Measurements from ENCODE around the gene DOCK4. TPM values are rescaled to one million over a fixed set of nuclear protein-coding genes. Genes with fewer than 3 reads are reported as not detected.
A peak's percentile ranks its signal among the peaks of the same experiment; 100 is the strongest.

DOCK4 gene
- total RNA-seq, 1 donor from 2014 or later = 43.0 TPM

DNA sequence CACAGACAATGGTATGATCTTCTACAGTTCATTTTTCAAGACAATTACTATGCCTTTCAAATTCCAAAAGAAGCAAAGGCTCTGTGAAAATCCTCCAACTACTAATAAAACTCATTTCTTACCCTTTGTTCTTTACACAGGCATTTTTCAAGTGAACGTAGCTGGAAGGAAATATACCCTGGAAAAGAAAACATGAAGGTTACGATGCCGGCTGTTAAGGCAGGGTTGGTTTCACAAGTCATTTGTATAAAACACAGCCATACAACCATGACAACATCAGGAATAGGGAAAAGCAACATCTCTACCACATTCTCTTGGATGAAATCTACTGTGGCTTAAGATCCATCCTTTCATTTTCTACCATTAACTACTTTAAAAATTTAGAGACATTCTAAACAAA lies 207.9 kb downstream of the DOCK4 start:
- Mint-ChIP-seq H3K27ac (ENCODE audit: unreplicated experiment) (no peak overlapping the region), H3K36me3 (ENCODE audit: low read depth) (peaks cover 5% of the 10 kb centered on the region), H3K27me3 (ENCODE audit: low read depth) (no peaks in the 10 kb centered on the region), H3K9me3 (ENCODE audit: low read depth) (peaks cover 2% of the 10 kb centered on the region), H3K4me1 (ENCODE audit: low read depth) (peaks cover 23% of the 10 kb centered on the region), H3K4me3 (ENCODE audit: unreplicated experiment) (no peak overlapping the region)
- TF ChIP-seq, protein P1, sequence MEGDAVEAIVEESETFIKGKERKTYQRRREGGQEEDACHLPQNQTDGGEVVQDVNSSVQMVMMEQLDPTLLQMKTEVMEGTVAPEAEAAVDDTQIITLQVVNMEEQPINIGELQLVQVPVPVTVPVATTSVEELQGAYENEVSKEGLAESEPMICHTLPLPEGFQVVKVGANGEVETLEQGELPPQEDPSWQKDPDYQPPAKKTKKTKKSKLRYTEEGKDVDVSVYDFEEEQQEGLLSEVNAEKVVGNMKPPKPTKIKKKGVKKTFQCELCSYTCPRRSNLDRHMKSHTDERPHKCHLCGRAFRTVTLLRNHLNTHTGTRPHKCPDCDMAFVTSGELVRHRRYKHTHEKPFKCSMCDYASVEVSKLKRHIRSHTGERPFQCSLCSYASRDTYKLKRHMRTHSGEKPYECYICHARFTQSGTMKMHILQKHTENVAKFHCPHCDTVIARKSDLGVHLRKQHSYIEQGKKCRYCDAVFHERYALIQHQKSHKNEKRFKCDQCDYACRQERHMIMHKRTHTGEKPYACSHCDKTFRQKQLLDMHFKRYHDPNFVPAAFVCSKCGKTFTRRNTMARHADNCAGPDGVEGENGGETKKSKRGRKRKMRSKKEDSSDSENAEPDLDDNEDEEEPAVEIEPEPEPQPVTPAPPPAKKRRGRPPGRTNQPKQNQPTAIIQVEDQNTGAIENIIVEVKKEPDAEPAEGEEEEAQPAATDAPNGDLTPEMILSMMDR (IDR thresholded peaks at IDR 0.05) = no peak
- no peak for DNase-seq (ENCODE audit: low spot score)

DNA sequence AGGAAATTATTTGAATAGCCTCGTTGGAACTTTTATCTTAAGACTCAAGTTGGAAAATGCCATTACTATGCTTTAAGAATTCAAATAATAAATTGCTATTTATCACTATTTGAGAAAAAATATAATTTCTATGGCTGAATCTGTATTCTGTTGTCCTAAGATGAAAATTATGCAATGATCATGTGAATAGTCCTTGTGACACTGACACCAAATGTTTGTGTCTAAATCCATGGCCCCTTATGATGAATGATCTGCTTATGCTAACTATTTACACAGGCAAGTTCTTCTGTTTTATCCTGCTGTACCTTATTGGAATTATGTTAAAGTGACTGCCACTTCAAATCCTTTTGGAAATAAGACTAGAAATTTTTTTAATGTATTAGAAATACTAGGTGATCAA lies 208.7 kb downstream of the DOCK4 start:
- peaks cover 2% of the 10 kb centered on the region for H3K9me3 Mint-ChIP-seq (ENCODE audit: low read depth)
- H3K27me3 Mint-ChIP-seq (ENCODE audit: low read depth) = no peaks in the 10 kb centered on the region
- DNase-seq (ENCODE audit: low spot score) = no peak
- H3K4me1 Mint-ChIP-seq (ENCODE audit: low read depth) = peaks cover 31% of the 10 kb centered on the region
- H3K36me3 Mint-ChIP-seq (ENCODE audit: low read depth) = no peaks in the 10 kb centered on the region
- TF ChIP-seq, protein P1 (IDR thresholded peaks at IDR 0.05) = no peak
- H3K4me3 Mint-ChIP-seq (ENCODE audit: unreplicated experiment) = no peak overlapping the region
- no peak overlapping the region for H3K27ac Mint-ChIP-seq (ENCODE audit: unreplicated experiment)

DNA sequence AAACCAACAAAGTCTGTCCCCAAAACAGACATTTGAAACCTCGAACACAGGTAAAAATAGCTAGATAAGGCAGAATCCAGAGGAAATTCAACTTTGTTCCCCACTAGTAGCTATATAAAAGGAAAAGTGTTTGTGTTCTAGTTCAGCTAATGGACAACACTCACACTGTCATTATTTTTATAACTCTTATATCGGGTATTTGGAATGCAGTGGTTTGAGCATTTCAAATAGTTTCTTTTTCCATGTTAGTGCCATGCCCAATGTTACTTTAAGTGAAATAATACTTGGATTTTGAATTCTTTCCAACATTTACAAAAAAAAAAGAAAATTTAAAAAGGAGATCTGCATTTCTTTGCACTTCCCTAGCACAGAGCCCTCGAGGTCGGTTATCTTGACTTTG lies 213.6 kb downstream of the DOCK4 start:
- H3K4me1 Mint-ChIP-seq (ENCODE audit: low read depth) = peaks cover 39% of the 10 kb centered on the region
- DNase-seq (ENCODE audit: low spot score) = no peak
- H3K9me3 Mint-ChIP-seq (ENCODE audit: low read depth) = no peaks in the 10 kb centered on the region
- H3K27me3 Mint-ChIP-seq (ENCODE audit: low read depth) = no peaks in the 10 kb centered on the region
- H3K4me3 Mint-ChIP-seq (ENCODE audit: unreplicated experiment) = peak overlapping the region; percentile 13
- TF ChIP-seq, protein P1 (IDR thresholded peaks at IDR 0.05) = no peak
- peaks cover 11% of the 10 kb centered on the region for H3K36me3 Mint-ChIP-seq (ENCODE audit: low read depth)
- peak overlapping the region; percentile 83 for H3K27ac Mint-ChIP-seq (ENCODE audit: unreplicated experiment)

DNA sequence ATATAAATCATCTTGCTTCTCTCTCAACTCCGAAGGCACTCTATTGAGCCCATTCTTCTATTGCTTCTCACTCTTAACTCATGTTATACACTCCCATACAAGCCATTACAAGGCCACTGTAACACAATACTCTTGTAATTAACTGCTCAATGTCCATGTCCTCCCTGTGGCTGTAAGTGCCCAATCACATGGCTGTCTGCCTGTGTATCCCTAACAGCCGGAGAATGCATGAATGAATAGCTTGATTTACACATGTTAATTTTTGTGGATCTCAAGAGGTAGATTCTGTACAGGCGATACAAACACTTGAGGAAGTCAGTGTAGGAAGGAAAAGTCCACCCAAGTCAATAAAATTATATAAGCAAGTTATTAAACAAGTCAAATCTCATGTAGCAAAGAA lies 215.6 kb downstream of the DOCK4 start:
- Mint-ChIP-seq H3K9me3 (ENCODE audit: low read depth) (no peaks in the 10 kb centered on the region), H3K27me3 (ENCODE audit: low read depth) (no peaks in the 10 kb centered on the region), H3K4me3 (ENCODE audit: unreplicated experiment) (no peak overlapping the region), H3K36me3 (ENCODE audit: low read depth) (peaks cover 21% of the 10 kb centered on the region), H3K27ac (ENCODE audit: unreplicated experiment) (no peak overlapping the region), H3K4me1 (ENCODE audit: low read depth) (peaks cover 51% of the 10 kb centered on the region)
- DNase-seq (ENCODE audit: low spot score) = no peak
- TF ChIP-seq, protein P1 (IDR thresholded peaks at IDR 0.05) = no peak

DNA sequence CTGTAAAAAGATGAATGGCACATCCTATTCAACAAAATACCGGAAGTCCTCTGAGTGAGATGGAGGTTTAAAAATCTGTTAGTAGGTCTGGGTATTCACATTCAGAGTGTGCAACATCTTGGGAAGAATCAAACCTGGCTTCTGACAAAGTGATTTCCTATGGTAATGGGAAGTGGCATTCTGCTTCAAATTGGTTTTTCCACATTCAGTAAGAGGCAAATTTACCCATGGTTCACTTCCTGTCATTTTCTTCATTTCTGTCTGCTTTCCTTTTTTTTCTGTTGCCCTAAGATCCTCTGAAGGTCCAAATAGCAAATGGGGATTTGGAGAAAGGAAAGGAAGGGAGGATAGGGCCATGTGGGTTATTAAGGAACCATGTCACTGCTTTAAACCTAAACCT lies 218.3 kb downstream of the DOCK4 start:
- Mint-ChIP-seq H3K4me3 (ENCODE audit: unreplicated experiment) (no peak overlapping the region), H3K4me1 (ENCODE audit: low read depth) (peaks cover 64% of the 10 kb centered on the region), H3K36me3 (ENCODE audit: low read depth) (peaks cover 37% of the 10 kb centered on the region), H3K9me3 (ENCODE audit: low read depth) (no peaks in the 10 kb centered on the region), H3K27ac (ENCODE audit: unreplicated experiment) (peak overlapping the region; percentile 67), H3K27me3 (ENCODE audit: low read depth) (no peaks in the 10 kb centered on the region)
- no peak for DNase-seq (ENCODE audit: low spot score)
- TF ChIP-seq, protein P1 (IDR thresholded peaks at IDR 0.05) = no peak
